HepG2 (cell line): Measurements from ENCODE around the gene COMMD8. TPM values are rescaled to one million over a fixed set of nuclear protein-coding genes. Genes with fewer than 3 reads are reported as not detected.

ENCODE experiments used
- ATF4 ChIP-seq, 2 experiments: fragments of 450-650 bp in 1 of 2; sonication (generic) in 1 of 2; formaldehyde crosslinking; IDR thresholded peaks; 2 replicates each; pipeline versions ENCODE4 v1.5.0 to v1.8.0; 2020 to 2022; ENCODE audit warnings: mild to moderate bottlenecking in 1 of 2, missing genetic modification reagents in 1 of 2
- DNMT1 ChIP-seq: sonication (generic); formaldehyde crosslinking; IDR thresholded peaks from 2 replicates; pipeline ENCODE4 v1.5.1; 2020; ENCODE audit warnings: mild to moderate bottlenecking, missing genetic modification reagents
- FOXA3 ChIP-seq: IDR thresholded peaks from 2 replicates; pipeline ENCODE4 v1.6.1; 2016; ENCODE audit warnings: missing genetic modification reagents, missing compliant biosample characterization
- HDAC6 ChIP-seq: fragments of 200-600 bp; sonication (generic); IDR thresholded peaks from 2 replicates; pipeline ENCODE4 v1.7.0; 2017; ENCODE audit warnings: mild to moderate bottlenecking, antibody characterized with exemption, low read length, low read depth
- HIVEP1 ChIP-seq: sonication (generic); formaldehyde crosslinking; IDR thresholded peaks from 2 replicates; pipeline ENCODE4 v1.4.0; 2020; ENCODE audit warnings: mild to moderate bottlenecking, missing genetic modification reagents
- IKZF5 ChIP-seq: IDR thresholded peaks from 2 replicates; pipeline ENCODE4 v1.6.1; 2018; ENCODE audit warnings: missing genetic modification reagents, mild to moderate bottlenecking, missing compliant biosample characterization
- KLF11 ChIP-seq: IDR thresholded peaks from 2 replicates; pipeline ENCODE4 v1.6.1; 2016; ENCODE audit warnings: missing compliant biosample characterization
- NKX3-1 ChIP-seq: sonication (generic); formaldehyde crosslinking; IDR thresholded peaks from 2 replicates; pipeline ENCODE4 v1.5.0; 2020; ENCODE audit warnings: missing genetic modification reagents
- RBAK ChIP-seq: sonication (generic); formaldehyde crosslinking; IDR thresholded peaks from 2 replicates; pipeline ENCODE4 v1.5.1; 2020; ENCODE audit warnings: mild to moderate bottlenecking, missing genetic modification reagents
- RORA ChIP-seq: sonication (generic); formaldehyde crosslinking; IDR thresholded peaks from 2 replicates; pipeline ENCODE4 v1.5.0; 2020; ENCODE audit warnings: mild to moderate bottlenecking, missing genetic modification reagents, moderate library complexity
- TBX3 ChIP-seq: fragments of 450-650 bp; IDR thresholded peaks from 2 replicates; pipeline ENCODE4 v1.6.1; 2017; ENCODE audit warnings: antibody characterized with exemption, mild to moderate bottlenecking, inconsistent platforms, borderline replicate concordance
- ZNF143 ChIP-seq: sonication (generic); formaldehyde crosslinking; IDR thresholded peaks from 2 replicates; pipeline ENCODE4 v1.4.0; 2020; ENCODE audit warnings: missing genetic modification reagents
- ZNF30 ChIP-seq: sonication (generic); formaldehyde crosslinking; IDR thresholded peaks from 2 replicates; pipeline ENCODE4 v1.5.0; 2020; ENCODE audit warnings: mild to moderate bottlenecking, missing genetic modification reagents
- ZNF512 ChIP-seq: sonication (generic); formaldehyde crosslinking; IDR thresholded peaks from 2 replicates; pipeline ENCODE4 v1.4.0; 2020; ENCODE audit warnings: mild to moderate bottlenecking, missing genetic modification reagents
- ZNF569 ChIP-seq: sonication (generic); formaldehyde crosslinking; IDR thresholded peaks from 2 replicates; pipeline ENCODE4 v1.5.0; 2020; ENCODE audit warnings: mild to moderate bottlenecking, missing genetic modification reagents, moderate library complexity, borderline replicate concordance
- ZNF605 ChIP-seq: sonication (generic); formaldehyde crosslinking; IDR thresholded peaks from 2 replicates; pipeline ENCODE4 v1.8.0; 2022; ENCODE audit warnings: mild to moderate bottlenecking, missing genetic modification reagents
- ZNF766 ChIP-seq: sonication (generic); formaldehyde crosslinking; IDR thresholded peaks from 2 replicates; pipeline ENCODE4 v1.5.0; 2020; ENCODE audit warnings: missing genetic modification reagents, borderline replicate concordance
- polyA plus RNA-seq, 8 experiments: library from polyadenylated mRNA; depleted of rRNA in 3 of 8; stranded (reverse) in 7 of 8; unstranded in 1 of 8; fragments of >200 nt; fragmentation: Illumina TruSeq in 4 of 8; extraction: Trizol in 4 of 8; gene quantifications; 2 replicates each; pipeline versions ENCODE4 v1.2.1 to v1.2.3, GENCODE V29; 2011 to 2016; ENCODE audit warnings: low read depth in 4 of 8, missing spikeins in 1 of 8, mixed read lengths in 1 of 8; ENCODE audit not compliant: insufficient read depth in 1 of 8
- total RNA-seq, 5 experiments: library from RNA; depleted of rRNA; stranded (reverse); fragments of >200 nt; fragmentation: Illumina TruSeq; extraction: Trizol; gene quantifications; 2 replicates each; pipeline ENCODE4 v1.2.3, GENCODE V29; 2016; ENCODE audit warnings: low read depth in 1 of 5
- TF ChIP-seq, protein P1 (sequence below): sonication (generic); formaldehyde crosslinking; IDR thresholded peaks from 2 replicates; pipeline ENCODE4 v1.5.0; 2020; ENCODE audit warnings: missing genetic modification reagents, mild to moderate bottlenecking, borderline replicate concordance
- TF ChIP-seq, protein P2 (sequence below): sonication (generic); formaldehyde crosslinking; IDR thresholded peaks from 2 replicates; pipeline ENCODE4 v1.4.0; 2020; ENCODE audit warnings: missing genetic modification reagents, mild to moderate bottlenecking, borderline replicate concordance
- TF ChIP-seq, protein P3 (sequence below): sonication (generic); formaldehyde crosslinking; IDR thresholded peaks from 2 replicates; pipeline ENCODE4 v1.4.0; 2020; ENCODE audit warnings: missing genetic modification reagents

Gene COMMD8
- total and polyA plus RNA-seq, 2 of the 13 experiments (the other 11 are each of a cell fraction or from before 2014, with no cell fraction given) = 7.1 to 20.3 TPM

GRCh38 chr4:47485047-47485692, 21.7 kb upstream of the COMMD8 start, which contains the start of gene ATP10D (continued):
- TF ChIP-seq HIVEP1 (CRISPR knock-in tag) = no peak
- TF ChIP-seq ZNF766 = no peak; the same call in 1 of the 2 replicates
- peak; percentile 69 for TF ChIP-seq IKZF5 (CRISPR knock-in tag)
- no peak for TF ChIP-seq RORA (CRISPR knock-in tag)
- no peak for TF ChIP-seq ZNF512 (CRISPR knock-in tag)
- TF ChIP-seq ZNF569 = no peak
- TF ChIP-seq, protein P1, sequence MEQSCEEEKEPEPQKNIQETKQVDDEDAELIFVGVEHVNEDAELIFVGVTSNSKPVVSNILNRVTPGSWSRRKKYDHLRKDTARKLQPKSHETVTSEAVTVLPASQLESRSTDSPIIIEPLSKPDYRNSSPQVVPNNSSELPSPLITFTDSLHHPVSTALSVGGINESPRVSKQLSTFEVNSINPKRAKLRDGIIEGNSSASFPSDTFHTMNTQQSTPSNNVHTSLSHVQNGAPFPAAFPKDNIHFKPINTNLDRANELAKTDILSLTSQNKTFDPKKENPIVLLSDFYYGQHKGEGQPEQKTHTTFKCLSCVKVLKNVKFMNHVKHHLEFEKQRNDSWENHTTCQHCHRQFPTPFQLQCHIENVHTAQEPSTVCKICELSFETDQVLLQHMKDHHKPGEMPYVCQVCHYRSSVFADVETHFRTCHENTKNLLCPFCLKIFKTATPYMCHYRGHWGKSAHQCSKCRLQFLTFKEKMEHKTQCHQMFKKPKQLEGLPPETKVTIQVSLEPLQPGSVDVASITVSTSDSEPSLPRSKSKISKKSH (CRISPR knock-in tag) = no peak; the same call in 1 of the 2 replicates
- TF ChIP-seq, protein P2, sequence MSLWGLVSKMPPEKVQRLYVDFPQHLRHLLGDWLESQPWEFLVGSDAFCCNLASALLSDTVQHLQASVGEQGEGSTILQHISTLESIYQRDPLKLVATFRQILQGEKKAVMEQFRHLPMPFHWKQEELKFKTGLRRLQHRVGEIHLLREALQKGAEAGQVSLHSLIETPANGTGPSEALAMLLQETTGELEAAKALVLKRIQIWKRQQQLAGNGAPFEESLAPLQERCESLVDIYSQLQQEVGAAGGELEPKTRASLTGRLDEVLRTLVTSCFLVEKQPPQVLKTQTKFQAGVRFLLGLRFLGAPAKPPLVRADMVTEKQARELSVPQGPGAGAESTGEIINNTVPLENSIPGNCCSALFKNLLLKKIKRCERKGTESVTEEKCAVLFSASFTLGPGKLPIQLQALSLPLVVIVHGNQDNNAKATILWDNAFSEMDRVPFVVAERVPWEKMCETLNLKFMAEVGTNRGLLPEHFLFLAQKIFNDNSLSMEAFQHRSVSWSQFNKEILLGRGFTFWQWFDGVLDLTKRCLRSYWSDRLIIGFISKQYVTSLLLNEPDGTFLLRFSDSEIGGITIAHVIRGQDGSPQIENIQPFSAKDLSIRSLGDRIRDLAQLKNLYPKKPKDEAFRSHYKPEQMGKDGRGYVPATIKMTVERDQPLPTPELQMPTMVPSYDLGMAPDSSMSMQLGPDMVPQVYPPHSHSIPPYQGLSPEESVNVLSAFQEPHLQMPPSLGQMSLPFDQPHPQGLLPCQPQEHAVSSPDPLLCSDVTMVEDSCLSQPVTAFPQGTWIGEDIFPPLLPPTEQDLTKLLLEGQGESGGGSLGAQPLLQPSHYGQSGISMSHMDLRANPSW (CRISPR knock-in tag) = no peak
- no peak for TF ChIP-seq KLF11 (CRISPR knock-in tag)
- TF ChIP-seq RBAK = no peak
- no peak for TF ChIP-seq TBX3
- TF ChIP-seq ZNF30 (CRISPR knock-in tag) = no peak
- no peak for TF ChIP-seq ZNF605 (CRISPR knock-in tag)
- TF ChIP-seq NKX3-1 (CRISPR knock-in tag) = no peak
- TF ChIP-seq HDAC6 = no peak
- TF ChIP-seq, protein P3, sequence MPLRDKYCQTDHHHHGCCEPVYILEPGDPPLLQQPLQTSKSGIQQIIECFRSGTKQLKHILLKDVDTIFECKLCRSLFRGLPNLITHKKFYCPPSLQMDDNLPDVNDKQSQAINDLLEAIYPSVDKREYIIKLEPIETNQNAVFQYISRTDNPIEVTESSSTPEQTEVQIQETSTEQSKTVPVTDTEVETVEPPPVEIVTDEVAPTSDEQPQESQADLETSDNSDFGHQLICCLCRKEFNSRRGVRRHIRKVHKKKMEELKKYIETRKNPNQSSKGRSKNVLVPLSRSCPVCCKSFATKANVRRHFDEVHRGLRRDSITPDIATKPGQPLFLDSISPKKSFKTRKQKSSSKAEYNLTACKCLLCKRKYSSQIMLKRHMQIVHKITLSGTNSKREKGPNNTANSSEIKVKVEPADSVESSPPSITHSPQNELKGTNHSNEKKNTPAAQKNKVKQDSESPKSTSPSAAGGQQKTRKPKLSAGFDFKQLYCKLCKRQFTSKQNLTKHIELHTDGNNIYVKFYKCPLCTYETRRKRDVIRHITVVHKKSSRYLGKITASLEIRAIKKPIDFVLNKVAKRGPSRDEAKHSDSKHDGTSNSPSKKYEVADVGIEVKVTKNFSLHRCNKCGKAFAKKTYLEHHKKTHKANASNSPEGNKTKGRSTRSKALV (CRISPR knock-in tag) = no peak
- TF ChIP-seq ATF4 (CRISPR knock-in tag; IDR thresholded peaks at IDR 0.05) = no peak
- TF ChIP-seq FOXA3 = peak; percentile 16; the same call in 1 of the 2 replicates
- TF ChIP-seq DNMT1 (CRISPR knock-in tag) = peak; percentile 46; the same call in 1 of the 2 replicates
- 0 out of 2 replicates have a peak, but pooled peaks have one; percentile 40 for TF ChIP-seq ZNF143 (CRISPR knock-in tag)
